ENCODE results near the gene NFKBIA.

The NFKBIA gene

GRCh38 chr14:35435177-35435576, 30.6 kb upstream of the NFKBIA start:
- DNase-seq (ENCODE audit: low read depth, low spot score): no peak
- in situ Hi-C loops (cut with HindIII; ENCODE audit: low sequenced_read_pairs): no loop called here
- no peak for TF ChIP-seq CTCF (IDR thresholded peaks at IDR 0.05; ENCODE audit: low read depth, low read length)
- no peak overlapping the region for H3K4me3 ChIP-seq (ENCODE audit: low read depth, low read length)

- H3K4me3 ChIP-seq (ENCODE audit: low read depth, low read length): no peak overlapping the region
- in situ Hi-C loops (cut with HindIII; ENCODE audit: low sequenced_read_pairs): no loop called here
- DNase-seq (ENCODE audit: low read depth, low spot score): no peak
- no peak for TF ChIP-seq CTCF (IDR thresholded peaks at IDR 0.05; ENCODE audit: low read depth, low read length)
Measured at GRCh38 chr14:35433826-35434225, 29.3 kb upstream of the NFKBIA start.

GRCh38 chr14:35430459-35431199, 26.1 kb upstream of the NFKBIA start:
- DNase-seq (ENCODE audit: low read depth, low spot score): no peak
- TF ChIP-seq CTCF (IDR thresholded peaks at IDR 0.05; ENCODE audit: low read depth, low read length): no peak
- in situ Hi-C loops (cut with HindIII; ENCODE audit: low sequenced_read_pairs): no loop called here
- H3K4me3 ChIP-seq (ENCODE audit: low read depth, low read length): no peak overlapping the region

GRCh38 chr14:35429951-35430350, 25.4 kb upstream of the NFKBIA start:
- in situ Hi-C loops (cut with HindIII; ENCODE audit: low sequenced_read_pairs): no loop called here
- TF ChIP-seq CTCF (IDR thresholded peaks at IDR 0.05; ENCODE audit: low read depth, low read length): no peak
- no peak for DNase-seq (ENCODE audit: low read depth, low spot score)

GRCh38 chr14:35425850-35426249, 21.3 kb upstream of the NFKBIA start:
- no peak overlapping the region for H3K4me3 ChIP-seq (ENCODE audit: low read depth, low read length)
- in situ Hi-C loops (cut with HindIII; ENCODE audit: low sequenced_read_pairs): no loop called here
- no peak for DNase-seq (ENCODE audit: low read depth, low spot score)
- TF ChIP-seq CTCF (IDR thresholded peaks at IDR 0.05; ENCODE audit: low read depth, low read length): no peak

More at GRCh38 chr14:35429951-35430350, 25.4 kb upstream of the NFKBIA start:
- no peak overlapping the region for H3K4me3 ChIP-seq (ENCODE audit: low read depth, low read length)

GRCh38 chr14:35423621-35424020, 19.1 kb upstream of the NFKBIA start:
- in situ Hi-C loops (cut with HindIII; ENCODE audit: low sequenced_read_pairs): no loop called here
- no peak overlapping the region for H3K4me3 ChIP-seq (ENCODE audit: low read depth, low read length)
- no peak for TF ChIP-seq CTCF (IDR thresholded peaks at IDR 0.05; ENCODE audit: low read depth, low read length)
- no peak for DNase-seq (ENCODE audit: low read depth, low spot score)
